Activated CD8-positive, alpha-beta memory T cell treated with anti-CD3 and anti-CD28 coated beads, Interleukin-2, amount 50 U/mL, for 48 hours (primary cell): ENCODE measurements around the gene NACC2.
"Not testable (repeated sequence)": the region's sequence is repeated elsewhere in the genome, so short reads cannot be mapped to it uniquely, and the experiment has no call there.

ENCODE experiments used
- DNase-seq: peaks from one replicate; pipeline ENCODE4 v3.0.0-alpha.2; 2020

NACC2 gene

DNA sequence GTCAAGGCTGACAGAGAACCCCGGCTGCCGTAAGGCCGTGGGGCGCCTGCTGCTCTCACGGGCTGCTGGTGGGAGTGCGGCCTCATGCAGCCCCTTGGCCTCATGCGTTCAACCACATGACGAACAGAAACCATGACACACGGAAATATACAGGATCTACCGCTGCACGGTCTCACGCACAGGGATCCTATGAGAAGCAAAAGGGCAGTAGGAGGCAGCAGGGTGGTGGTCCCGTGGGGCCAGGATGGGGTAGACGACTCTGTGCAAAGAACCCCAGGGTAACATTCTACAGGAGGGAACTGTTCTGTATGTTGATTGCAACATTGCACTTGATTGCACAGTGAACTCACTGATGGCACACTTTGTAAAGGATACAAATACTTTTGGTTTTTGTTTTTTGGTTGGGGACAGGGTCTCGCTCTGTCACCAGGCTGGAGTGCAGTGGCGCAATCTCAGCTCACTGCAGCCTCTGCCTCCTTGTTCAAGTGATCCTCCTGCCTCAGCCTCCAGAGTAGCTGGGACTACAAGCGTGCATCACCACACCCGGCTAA lies 51.6 kb downstream of the NACC2 start:
- no peak for DNase-seq

DNA sequence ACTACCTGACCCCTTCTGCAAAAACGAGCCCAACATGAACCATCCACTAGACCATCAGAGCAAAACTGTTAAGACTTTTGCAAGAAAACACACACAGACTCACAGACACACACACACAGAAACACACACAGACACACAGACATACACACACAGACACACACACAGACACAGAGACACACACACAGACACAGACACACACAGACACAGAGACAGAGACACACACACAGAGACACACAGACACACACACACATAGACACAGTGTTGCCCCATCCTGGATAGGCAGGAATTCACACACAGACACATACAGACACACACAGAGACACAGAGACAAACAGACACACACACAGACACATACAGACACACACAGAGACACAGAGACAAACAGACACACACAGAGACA lies 52.5 kb downstream of the NACC2 start:
- no peak for DNase-seq

DNA sequence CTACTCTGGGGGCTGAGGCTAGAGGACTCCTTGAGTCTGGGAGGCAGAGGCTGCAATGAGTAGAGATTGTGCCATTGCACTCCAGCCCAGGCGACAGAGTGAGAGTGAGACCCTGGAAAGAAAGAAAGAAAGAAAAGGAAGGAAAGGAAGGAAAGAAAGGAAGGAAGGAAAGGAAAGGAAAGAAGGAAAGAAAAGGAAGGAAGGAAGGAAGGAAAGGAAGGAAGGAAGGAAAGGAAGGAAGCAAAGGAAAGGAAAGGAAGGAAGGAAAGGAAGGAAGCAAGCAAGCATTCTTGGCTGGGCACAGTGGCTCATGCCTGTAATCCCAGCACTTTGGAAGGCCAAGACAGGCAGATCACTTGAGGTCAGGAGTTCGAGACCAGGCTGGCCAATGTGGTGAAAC lies 54.2 kb downstream of the NACC2 start:
- not testable (repeated sequence) for DNase-seq

DNA sequence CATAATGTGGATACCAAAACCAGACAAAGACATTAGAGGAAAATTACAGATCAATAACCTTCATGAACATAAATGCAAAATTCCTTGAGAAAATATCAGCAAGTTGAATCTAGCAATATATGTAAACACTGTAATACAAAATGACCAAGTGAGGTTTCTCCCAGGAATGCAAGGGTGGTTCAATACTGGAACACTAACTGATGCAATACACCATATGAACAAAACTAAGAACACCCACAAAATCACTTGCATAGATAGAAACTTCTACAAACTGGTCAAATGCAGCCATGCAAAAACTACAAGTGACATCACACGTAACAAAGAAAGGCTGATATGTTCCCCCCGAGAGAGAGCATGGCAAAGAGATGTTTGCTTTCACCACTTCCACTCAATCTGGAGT lies 55.6 kb downstream of the NACC2 start:
- no peak for DNase-seq

DNA sequence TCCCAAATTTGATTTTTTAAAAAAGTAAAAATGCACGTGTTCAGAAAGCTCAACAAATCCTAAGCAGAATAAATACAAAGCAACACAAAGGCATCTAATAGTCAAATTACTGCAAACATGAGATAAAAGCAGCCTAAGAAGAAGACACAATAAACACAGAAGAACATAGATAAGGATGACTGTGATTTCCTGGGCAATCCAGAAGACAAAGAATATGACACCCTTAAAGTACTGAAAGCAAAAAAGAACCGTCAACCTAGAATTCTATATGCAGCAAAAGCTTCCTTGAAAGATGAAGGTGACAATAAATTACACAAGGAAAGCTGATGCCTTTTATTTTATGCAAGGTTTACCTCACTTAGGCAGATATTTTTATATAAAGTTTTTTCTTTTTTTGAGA lies 58.2 kb downstream of the NACC2 start:
- DNase-seq, result no peak

DNA sequence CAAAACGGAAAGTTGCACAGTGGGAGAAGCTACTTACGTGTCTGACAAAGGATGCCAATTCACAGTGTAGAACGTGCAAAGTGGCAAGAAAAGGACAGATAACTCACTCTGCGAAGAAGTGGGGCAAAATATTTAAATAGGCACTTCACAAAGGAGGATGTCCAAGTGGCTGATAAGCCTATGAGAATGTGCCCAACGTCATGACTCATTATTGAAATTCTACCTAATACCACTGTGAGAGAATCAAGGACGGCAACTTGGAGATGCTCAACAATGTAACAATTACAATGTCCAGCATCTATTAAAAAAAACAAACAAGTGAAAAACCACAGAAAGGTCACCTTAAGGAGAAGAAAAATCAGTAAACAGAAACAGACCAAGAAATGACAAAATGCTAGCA lies 59.0 kb downstream of the NACC2 start:
- no peak for DNase-seq

DNA sequence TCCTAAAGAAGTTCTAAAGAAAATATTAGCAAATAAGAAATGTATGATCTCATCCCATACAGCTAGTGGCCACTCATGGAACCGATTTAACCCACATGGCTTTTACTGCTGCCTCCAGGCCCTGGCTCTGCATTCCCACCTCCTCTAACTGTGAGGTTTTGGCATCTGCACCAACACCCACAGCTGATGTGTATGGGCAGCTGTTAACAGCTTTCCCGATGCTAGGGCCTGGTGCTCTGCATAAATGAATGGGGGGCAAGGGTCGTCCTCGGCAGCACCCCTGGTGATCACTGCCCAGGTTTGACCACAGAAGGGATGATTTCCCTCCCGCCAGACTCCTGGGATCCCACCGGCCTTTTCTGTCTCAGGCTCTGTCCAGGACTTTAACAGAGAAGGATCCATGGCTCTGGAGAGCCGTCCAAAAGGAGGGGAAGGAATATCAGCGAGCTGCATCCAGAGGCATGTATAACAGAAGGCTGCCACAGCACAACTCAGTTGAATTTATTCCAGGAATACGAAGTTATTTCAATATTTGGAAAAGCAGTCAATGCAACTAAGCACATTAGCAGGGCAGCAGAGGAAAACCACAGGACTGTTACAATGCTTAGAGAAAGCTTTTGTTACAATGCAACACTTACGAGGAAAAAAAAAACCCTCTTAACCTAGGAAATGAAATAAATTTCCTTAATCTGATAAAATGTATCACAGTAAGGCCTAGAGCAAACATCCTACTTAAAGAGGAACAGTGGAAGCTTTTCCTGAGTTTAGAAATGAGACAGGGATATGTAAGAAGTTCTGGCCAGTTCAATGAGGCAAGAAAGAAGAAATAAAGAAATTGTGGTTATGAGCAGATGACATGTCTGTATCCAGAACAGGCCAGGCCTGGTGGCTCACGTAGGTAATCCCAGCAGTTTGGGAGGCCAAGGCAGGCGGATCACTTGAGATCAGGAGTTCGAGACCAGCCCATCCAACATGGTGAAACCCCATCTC lies 63.1 kb downstream of the NACC2 start:
- DNase-seq, result no peak

DNA sequence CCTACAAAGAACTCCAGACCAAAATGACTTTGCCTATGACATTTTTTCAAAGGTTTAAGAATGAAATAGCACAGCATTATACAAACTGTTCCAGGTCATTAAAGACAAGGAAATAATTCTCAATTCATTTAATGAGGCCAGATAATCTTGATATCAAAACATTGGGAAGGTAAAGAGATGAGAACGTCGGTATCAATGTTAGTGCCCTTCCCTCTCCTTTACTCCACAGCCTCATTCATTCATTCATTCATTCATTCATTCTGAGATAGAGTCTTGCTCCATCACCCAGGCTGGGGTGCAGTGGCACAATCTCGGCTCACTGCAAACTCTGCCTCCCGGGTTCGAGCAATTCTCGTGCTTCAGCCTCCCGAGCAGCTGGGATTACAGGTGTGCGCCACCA lies 64.0 kb downstream of the NACC2 start:
- no peak for DNase-seq

DNA sequence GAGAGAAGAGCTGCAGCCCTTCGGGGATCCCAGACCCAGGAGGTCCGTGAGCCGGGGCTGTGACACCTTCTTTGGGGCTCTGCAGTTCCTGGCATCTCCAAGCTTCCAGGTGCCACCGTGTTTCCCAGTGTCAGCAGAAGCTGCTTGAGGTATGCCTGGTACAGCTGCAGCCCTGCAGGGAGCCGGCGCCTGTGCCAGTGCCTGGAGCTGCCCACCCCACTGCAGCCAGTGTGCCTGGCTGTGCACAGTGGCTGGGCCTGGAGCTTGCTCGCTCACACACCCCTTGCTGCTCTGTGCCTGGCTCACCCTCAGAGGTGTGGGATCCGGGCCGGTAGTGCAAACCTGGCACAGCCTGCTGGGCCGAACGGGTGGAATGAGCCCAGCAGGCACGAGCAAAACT lies 65.5 kb downstream of the NACC2 start:
- DNase-seq, result no peak

DNA sequence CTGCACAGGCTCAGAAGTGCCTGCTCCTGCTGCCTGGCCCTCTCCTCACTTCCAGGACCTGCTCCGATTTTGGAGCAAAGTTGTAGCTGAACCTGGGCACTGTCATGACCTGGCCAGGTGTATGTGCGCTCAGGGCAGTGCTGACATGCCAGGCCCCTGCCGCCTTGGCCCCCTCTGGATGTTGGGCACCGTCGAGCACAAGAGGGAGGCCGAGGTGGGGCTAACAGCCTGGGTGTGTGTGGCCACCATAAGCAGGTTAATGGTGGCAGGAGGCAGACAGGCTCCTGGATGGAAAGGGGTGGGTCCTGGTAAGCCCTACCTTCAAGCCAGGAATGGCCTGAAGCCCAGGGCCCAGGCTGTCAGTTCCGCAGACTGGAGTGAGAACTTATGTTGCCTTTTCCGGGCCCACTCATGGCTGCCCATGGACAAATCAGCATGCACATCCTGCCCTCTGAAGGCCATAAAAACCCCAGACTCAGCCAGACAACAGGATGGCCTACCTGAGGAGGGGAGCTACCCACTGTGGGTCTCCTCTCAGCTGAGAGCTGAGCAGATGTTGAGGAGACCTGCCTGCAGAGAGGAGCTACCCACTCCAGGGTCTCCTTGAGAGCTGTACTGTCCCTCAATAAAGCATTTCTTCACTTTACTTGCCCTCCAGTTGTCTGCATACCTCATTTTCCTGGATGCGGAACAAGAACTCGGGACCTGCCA lies 66.2 kb downstream of the NACC2 start:
- no peak for DNase-seq

DNA sequence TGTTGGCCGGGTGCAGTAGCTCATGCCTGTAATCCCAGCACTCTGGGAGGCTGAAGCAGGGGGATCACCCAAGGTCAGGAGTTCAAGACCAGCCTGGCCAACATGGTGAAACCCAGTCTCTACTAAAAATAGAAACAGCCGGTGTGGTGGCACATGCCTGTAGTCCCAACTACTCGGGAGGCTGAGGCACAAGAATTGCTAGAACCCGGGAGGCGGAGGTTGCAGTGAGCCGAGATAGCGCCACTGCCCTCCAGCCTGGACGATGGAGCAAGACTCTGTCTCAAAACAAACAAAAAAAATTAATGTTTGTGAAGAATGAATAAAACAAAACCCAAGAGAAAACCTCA lies 68.2 kb downstream of the NACC2 start:
- not testable (repeated sequence) for DNase-seq

DNA sequence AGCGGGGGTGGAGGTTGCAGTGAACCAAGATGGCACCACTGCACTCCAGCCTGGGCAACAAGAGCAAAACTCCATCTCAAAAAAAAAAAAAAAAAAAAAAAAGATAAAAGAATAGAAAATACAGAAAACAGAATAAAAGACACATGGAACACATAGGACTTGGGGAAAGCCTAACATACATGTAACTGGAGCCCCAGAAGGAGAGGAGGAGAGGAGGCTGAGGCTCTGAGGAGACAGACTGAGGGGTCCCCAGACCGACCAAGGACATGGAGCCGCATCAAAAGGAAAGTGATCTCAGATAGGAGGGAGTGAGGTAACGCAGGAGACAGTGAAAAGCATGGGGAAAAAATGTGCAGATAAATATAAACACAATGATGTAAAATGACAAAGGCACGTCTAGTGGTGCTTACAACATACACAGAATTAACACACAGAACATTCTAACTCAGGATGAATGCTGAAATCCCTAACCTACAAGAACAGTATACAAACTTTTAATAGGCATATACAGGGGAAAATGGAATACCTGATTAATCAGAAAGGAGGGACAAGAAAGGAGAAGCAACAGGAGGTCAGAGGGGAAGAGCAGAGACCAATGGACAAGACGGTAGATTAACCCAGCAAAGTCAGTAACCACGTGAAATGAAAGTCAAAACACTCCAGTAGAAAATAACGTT lies 68.7 kb downstream of the NACC2 start:
- DNase-seq, result no peak

DNA sequence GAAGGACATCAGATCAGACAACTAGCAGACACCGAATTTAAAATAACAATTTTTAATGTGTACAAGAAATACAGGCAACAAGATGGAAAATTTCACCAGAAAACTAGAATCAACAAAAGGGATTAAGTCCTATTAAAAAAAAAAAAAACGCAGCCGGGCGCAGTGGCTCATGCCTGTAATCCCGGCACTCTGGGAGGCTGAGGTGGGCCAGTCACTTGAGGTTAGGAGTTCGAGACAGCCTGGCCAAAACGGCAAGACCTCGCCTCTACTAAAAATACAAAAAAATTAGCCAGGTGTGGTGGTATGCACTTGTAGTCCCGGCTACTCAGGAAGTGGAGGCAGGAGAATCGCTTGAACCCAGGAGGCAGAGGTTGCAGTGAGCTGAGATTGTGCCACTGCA lies 69.6 kb downstream of the NACC2 start:
- DNase-seq, result no peak

DNA sequence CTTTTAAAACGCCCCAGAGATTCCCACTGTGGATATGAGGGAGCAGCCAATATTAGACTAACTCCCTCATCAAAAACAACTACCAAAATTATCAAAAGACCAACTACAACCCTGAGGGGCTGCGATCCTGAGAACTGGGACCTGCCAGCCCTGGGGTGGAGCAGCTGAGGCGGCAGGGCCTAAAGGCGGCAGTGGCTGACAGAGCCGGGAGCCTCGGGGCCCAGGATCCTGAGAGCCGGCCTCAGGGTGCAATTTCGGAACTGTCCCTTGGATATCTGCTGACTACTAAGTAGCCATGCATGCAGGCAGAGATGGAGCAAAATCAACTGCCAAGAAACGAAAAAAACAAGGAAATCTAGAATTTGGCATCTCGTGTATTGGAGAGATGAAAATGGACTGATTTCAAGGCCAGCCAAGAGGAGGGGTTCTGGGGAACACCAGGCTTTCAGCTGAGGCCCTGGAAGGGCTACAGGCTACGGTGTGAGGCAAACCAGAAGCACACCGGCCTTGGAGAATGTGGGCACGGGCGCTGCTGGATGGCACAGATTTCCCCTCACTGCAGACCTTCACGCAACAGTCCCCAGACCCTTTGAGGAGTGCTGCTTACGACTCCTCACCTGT lies 70.3 kb downstream of the NACC2 start:
- DNase-seq, result no peak

DNA sequence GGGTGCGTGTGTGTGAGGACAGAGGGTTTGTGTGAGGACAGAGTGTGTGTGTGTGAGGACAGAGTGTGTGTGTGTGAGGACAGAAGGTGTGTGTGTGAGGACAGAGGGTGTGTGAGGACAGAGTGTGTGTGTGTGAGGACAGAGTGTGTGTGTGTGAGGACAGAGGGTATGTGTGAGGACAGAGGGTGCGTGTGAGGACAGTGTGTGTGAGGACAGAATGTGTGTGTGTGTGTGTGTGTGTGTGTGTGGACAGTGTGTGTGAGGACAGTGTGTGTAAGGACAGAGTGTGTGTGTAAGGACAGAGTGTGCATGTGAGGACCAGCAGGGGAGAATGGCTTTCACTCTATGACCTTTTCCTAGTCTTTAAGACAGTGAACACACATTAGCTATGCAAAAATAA lies 70.8 kb downstream of the NACC2 start:
- no peak for DNase-seq

DNA sequence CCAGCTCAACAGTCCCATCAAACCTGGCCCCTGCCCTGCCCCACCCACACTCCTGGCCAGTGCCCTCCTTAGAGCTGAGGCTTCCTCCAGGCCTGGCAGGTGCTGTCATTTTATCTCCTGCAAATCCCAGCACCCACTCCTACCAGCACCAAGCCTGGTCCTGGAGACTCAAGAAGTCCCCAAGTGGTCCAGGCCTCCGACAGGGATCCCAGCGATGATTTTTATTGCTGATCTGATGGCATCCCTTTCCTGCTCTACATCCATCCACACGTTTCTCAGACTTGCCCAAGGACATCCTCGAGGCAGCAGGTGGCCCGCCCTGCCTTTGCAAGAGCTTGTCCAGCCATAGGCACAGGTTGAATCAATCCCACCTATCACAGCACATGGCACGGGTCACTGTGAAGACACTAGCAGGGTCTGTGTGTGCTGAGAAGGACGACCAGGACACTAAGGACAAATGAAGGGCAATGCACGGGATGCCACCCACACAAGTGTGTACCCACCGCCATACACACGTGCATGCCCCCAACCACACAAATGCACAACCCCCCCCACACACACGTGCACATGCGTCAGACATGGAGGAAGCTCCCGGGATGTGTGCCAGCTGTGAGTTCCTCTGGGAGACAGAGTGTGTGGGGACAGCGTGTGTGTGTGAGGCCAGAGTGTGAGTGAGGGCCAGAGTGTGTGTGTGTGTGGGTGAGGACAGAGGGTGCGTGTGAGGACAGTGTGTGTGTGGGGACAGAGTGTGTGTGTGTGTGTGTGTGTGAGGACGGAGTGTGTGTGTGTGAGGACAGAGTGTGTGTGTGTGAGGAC lies 71.5 kb downstream of the NACC2 start:
- DNase-seq, result peak; percentile 46

DNA sequence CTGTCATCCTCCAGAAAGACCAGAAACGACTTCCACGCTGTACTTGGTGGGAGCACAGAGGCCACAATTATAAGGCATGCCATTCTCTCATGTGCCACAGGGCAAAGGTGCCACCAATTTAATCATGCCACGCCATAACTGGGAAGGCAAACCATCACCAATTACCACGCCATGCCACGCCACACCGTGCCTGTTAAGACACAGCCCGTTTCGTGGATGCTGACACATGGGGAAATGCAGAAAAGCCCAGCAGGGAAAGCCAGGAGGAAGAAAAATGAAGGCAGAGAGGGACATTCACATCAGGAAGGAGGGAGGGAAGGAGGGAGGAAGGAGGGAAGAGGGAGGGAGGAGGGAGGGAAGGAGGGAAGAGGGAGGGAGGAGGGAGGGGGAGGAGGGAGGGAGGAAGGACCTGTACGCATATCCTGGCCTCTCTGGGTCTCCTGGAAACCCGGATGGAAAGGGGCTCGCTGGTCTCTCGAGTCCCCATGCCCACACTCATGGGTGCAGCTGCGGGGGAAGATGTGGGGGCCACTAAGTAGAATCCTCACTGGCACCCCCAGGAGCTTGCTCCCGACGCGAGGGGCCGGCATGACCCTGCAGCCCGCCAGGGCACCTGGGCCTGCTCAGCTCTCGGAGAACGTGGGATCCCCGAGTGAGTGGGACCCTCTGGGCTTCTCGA lies 72.2 kb downstream of the NACC2 start:
- DNase-seq, result no peak

DNA sequence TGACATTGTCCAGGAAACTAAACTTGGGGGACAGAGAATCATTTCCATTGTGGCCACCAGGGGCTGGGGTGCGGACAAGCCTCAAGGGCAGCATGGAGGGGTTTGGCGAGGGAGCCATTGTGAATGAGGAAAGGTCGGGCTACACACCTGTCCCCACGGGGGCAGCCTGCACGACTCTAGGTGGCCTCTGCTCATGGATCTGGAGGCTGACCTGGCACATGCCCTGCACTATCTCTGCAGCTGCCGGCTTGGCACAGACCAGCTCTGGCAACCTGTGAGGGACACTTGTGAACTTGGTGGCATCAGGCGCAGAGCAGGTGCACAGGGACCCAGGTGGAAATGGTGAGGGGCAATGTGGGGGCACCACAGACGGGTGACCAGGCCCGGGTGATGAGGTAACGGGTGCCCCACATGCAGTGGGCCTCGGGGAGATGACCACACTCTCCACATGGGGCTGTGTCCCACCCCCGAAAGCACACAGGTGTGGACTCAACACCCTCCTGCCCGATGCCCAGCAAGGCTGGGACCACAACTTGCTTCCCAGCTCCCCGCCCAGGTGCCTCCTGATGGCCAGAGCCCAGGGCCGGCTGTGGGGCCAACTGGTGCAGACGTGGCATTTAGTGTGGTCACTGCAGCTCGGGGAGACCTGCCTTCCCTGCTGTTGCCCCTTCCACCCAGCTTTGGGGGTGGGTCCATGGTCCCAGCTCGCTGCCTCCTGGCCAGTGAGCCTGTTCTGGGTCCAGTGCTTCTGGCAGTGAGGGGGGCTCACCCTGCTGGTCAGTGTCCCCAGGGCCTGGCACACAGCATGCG lies 73.0 kb downstream of the NACC2 start:
- DNase-seq, result no peak

DNA sequence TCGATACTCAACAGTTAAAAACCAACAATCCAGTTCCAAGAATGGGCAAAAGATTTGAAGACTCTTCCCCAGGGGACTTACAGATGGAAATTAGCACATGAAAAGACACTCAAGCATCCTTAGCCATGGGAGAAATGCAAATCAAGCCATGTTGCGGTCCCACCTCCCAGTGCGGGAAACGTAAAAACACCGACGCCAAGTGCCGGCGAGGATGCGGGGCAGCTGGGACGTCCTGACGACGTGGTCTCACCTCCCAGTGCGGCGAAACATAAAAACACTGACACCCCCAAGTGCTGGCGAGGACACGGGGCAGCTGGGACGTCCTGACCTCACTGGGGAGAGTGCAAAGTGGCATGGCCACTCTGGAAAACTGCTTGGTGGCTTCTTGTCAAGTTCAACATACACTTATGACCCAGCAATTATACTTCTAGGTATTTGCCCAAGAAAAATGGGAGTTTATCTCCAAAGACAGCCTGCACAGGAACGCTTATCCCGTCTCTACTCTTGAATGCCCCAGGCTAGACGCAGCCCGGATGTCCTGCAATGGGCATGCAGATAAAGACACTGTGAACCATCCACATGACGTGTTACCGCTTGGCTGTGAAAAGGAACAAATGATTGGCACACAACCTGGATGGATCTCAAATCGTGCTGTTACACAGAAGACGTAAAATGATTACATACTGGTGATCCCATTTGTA lies 73.8 kb downstream of the NACC2 start:
- DNase-seq, result no peak

DNA sequence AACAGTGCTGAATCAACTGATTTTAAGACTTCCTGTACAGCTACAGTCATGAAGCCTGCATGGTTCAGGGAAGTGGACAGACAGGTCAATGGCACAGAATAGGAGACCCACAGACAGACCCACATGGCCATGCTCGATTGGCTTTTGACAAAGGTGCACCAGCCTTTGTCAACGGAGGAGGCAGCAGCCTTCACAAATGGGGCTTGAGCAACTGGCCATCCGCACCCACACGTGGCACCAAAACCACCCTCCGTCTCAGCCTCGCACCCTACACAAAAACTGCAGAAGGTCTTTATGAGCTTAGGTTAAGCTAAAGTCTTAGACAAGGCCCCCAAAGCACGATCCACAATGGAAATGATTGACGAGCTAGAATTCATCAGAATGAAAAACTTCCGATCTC lies 74.4 kb downstream of the NACC2 start:
- DNase-seq, result no peak
